ENCODE measurements around the gene CDKAL1. TPM values are rescaled to one million over a fixed set of nuclear protein-coding genes. Genes with fewer than 3 reads are reported as not detected.

Gene CDKAL1
- total and polyA plus RNA-seq, 2 donors (not counting 3 experiments of a cell fraction or from before 2014, with no cell fraction given): 6.1 to 20.5 TPM

GRCh38 chr6:21045135-21045700 lies 511.0 kb downstream of the CDKAL1 start:
- ChIA-PET POLR2A (no interaction called here), CTCF (interaction anchor here (1.2 kb wide), 1 partner anchor 481 kb away, joined by 3 read pairs; no protein-coding TSS in a partner anchor)
- H4K20me1 ChIP-seq (replicated peaks; ENCODE audit: control insufficient read depth, extremely low read depth, insufficient read depth, low read length): no peaks in the 10 kb centered on the region
- TF ChIP-seq JUN (IDR thresholded peaks at IDR 0.05; ENCODE audit: borderline replicate concordance, insufficient read depth, insufficient read length, low read depth) (no peak), POLR2AphosphoS5 (IDR thresholded peaks at IDR 0.05; ENCODE audit: insufficient read depth, low read depth, low read length) (no peak), CTCF (IDR thresholded peaks at IDR 0.05; ENCODE audit: extremely low read depth in 1 of 2, insufficient read depth in 1 of 2, low read depth in 1 of 2, low read length in 2 of 2) (no peak), FOS (IDR thresholded peaks at IDR 0.05; ENCODE audit: borderline replicate concordance, insufficient read depth, low read length) (no peak), EZH2 (IDR thresholded peaks at IDR 0.05; ENCODE audit: borderline replicate concordance, low read depth, low read length, severe bottlenecking) (no peak), MYC (IDR thresholded peaks at IDR 0.05; ENCODE audit: low read depth, low read length) (no peak), POLR2A (IDR thresholded peaks at IDR 0.05; ENCODE audit: low read depth, low read length) (no peak), MAX (IDR thresholded peaks at IDR 0.05; ENCODE audit: insufficient read depth, insufficient read length) (no peak), GATA2 (IDR thresholded peaks at IDR 0.05; ENCODE audit: insufficient read depth, insufficient read length, low read depth, low read length) (no peak)
- no peaks in the 10 kb centered on the region for H3K79me2 ChIP-seq (ENCODE audit: control insufficient read depth, insufficient read depth, low read length)
- H2AFZ ChIP-seq (ENCODE audit: low read depth, low read length): no peak overlapping the region
- H3K27ac ChIP-seq (ENCODE audit: insufficient read depth, low read depth, low read length): no peak overlapping the region
- no peaks in the 10 kb centered on the region for H3K9me3 ChIP-seq (replicated peaks; ENCODE audit: control insufficient read depth, insufficient read depth, low read length)
- H3K9ac ChIP-seq (replicated peaks; ENCODE audit: extremely low read depth, insufficient read depth, low read length): no peak overlapping the region
- dilution Hi-C loops (cut with MboI; ENCODE audit: extremely low pct_ligation_motif_present, low sequenced_read_pairs) (no loop called here), intact Hi-C loops (cut with micrococcal nuclease) (no loop called here)
- no peaks in the 10 kb centered on the region for H3K36me3 ChIP-seq (ENCODE audit: control insufficient read depth in 2 of 2, extremely low read depth in 1 of 2, insufficient read depth in 2 of 2, low read length in 2 of 2)
- no peaks in the 10 kb centered on the region for H3K9me1 ChIP-seq (replicated peaks; ENCODE audit: control insufficient read depth, extremely low read depth, insufficient read depth, low read length)
- H3K4me3 ChIP-seq (replicated peaks in 1 of 3; ENCODE audit: insufficient read depth in 1 of 3, low read depth in 1 of 3, low read length in 3 of 3): no peak overlapping the region
- FAIRE-seq: no peak
- no TSS peak for BruUV-seq (replicated peaks)
- H3K4me1 ChIP-seq (ENCODE audit: control insufficient read depth, extremely low read depth, insufficient read depth, low read length): no peaks in the 10 kb centered on the region
- no peak overlapping the region for H3K4me2 ChIP-seq (ENCODE audit: insufficient read depth, low read length)
- no peak for DNase-seq (ENCODE audit: low read depth, low spot score)
- no peaks in the 10 kb centered on the region for H3K27me3 ChIP-seq (ENCODE audit: control insufficient read depth in 2 of 2, insufficient read depth in 2 of 2, low read length in 2 of 2)
